Progenitor cell of endocrine pancreas (in vitro differentiated cells): Measurements from ENCODE around the gene ABCG5. TPM values are rescaled to one million over a fixed set of nuclear protein-coding genes. Genes with fewer than 3 reads are reported as not detected.

Experiments
- DNase-seq: peaks from one replicate; pipeline ENCODE4 v3.0.0; 2021; ENCODE audit warnings: low spot score; ENCODE audit not compliant: unreplicated experiment
- H3K27ac Mint-ChIP-seq: 2 replicates; pipeline ENCODE4 v1.8.0; 2021; ENCODE audit warnings: mild to moderate bottlenecking, moderate library complexity, mixed read lengths
- H3K27me3 Mint-ChIP-seq: 2 replicates; pipeline ENCODE4 v1.8.0; 2021; ENCODE audit warnings: mixed read lengths
- H3K36me3 Mint-ChIP-seq: 2 replicates; pipeline ENCODE4 v1.8.0; 2022; ENCODE audit warnings: mixed read lengths; ENCODE audit not compliant: insufficient read depth
- H3K4me1 Mint-ChIP-seq: 2 replicates; pipeline ENCODE4 v1.8.0; 2021; ENCODE audit warnings: low read depth, mixed read lengths
- H3K4me3 Mint-ChIP-seq: 2 replicates; pipeline ENCODE4 v1.8.0; 2021; ENCODE audit warnings: low read depth, mild to moderate bottlenecking, moderate library complexity, mixed read lengths
- H3K9me3 Mint-ChIP-seq: 2 replicates; pipeline ENCODE4 v1.8.0; 2021; ENCODE audit warnings: low read depth, mixed read lengths
- total RNA-seq: library from RNA; stranded (reverse); gene quantifications from 2 replicates; pipeline ENCODE4 v1.2.1, GENCODE V29; 2021
- TF ChIP-seq, protein P1 (sequence below): fragments of 200-600 bp; sonication (generic); IDR thresholded peaks from one replicate; pipeline ENCODE4 v1.5.0; 2021; ENCODE audit warnings: antibody characterized with exemption, mild to moderate bottlenecking; ENCODE audit not compliant: unreplicated experiment

Gene ABCG5
- total RNA-seq, 1 donor from 2014 or later: not detected

- Mint-ChIP-seq H3K4me1 (no peaks in the 10 kb centered on the region), H3K27ac (no peak overlapping the region), H3K27me3 (peaks cover 51% of the 10 kb centered on the region), H3K4me3 (no peak overlapping the region), H3K9me3 (no peaks in the 10 kb centered on the region), H3K36me3 (no peaks in the 10 kb centered on the region)
- DNase-seq: no peak
- TF ChIP-seq, protein P1, sequence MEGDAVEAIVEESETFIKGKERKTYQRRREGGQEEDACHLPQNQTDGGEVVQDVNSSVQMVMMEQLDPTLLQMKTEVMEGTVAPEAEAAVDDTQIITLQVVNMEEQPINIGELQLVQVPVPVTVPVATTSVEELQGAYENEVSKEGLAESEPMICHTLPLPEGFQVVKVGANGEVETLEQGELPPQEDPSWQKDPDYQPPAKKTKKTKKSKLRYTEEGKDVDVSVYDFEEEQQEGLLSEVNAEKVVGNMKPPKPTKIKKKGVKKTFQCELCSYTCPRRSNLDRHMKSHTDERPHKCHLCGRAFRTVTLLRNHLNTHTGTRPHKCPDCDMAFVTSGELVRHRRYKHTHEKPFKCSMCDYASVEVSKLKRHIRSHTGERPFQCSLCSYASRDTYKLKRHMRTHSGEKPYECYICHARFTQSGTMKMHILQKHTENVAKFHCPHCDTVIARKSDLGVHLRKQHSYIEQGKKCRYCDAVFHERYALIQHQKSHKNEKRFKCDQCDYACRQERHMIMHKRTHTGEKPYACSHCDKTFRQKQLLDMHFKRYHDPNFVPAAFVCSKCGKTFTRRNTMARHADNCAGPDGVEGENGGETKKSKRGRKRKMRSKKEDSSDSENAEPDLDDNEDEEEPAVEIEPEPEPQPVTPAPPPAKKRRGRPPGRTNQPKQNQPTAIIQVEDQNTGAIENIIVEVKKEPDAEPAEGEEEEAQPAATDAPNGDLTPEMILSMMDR: no peak
Measured at GRCh38 chr2:43872151-43872550, 33.5 kb upstream of the ABCG5 start.

GRCh38 chr2:43855292-43855691 is 16.7 kb upstream of the ABCG5 start:
- DNase-seq: no peak
- peaks cover 51% of the 10 kb centered on the region for H3K27me3 Mint-ChIP-seq
- TF ChIP-seq, protein P1: no peak
- peaks cover 6% of the 10 kb centered on the region for H3K4me1 Mint-ChIP-seq
- H3K4me3 Mint-ChIP-seq: no peak overlapping the region
- H3K27ac Mint-ChIP-seq: no peak overlapping the region
- H3K9me3 Mint-ChIP-seq: no peaks in the 10 kb centered on the region
- H3K36me3 Mint-ChIP-seq: no peaks in the 10 kb centered on the region

GRCh38 chr2:43854671-43855070 is 16.0 kb upstream of the ABCG5 start:
- Mint-ChIP-seq H3K36me3 (no peaks in the 10 kb centered on the region), H3K4me3 (no peak overlapping the region), H3K4me1 (peaks cover 6% of the 10 kb centered on the region), H3K9me3 (no peaks in the 10 kb centered on the region), H3K27me3 (peaks cover 47% of the 10 kb centered on the region), H3K27ac (no peak overlapping the region)
- no peak for DNase-seq
- TF ChIP-seq, protein P1: no peak

DNA sequence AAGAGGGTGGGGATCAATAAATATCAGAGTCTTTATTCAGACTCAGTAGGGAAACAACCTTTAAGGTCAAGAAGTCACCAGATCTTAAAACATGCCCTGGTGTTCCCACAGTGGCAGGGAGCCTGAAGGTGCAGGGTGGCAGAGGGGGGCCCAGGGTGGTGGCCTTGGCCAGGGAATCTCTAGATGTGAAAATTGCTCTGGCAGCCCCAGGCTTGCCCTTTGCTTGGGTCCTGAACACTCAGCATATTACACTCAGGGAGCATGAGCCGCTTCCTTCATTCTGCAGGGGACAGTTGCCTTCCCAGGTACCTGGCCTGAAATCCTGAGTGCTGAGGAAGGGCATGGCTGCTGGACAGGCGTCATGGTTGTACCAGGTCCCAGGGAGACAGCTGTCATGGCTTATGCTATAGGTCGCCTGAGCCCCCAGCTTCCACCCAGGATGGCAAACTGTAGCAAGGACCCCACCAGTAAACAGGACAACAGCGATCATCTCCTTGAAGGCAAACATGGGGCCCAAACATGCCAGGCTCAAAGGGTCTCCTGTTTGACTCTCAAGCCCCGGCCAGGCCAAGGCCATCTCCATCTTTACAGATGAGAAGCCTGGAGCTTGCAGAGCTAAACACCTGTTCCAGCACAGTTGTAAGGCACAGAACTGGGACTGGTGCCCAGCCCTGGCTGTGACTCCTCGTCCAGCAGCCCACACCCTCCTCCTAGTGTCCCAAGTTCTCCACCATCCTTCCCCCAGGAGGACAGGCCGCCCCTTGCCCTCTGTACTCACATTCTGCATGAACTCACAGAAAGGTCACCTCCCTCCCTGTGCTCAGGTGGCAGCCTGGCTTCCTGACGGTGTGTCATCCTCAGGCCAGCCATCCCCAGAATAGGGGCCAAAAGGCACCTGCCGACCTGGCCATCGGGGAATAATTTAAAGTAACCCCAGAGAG is 14.8 kb upstream of the ABCG5 start:
- H3K27ac Mint-ChIP-seq: no peak overlapping the region
- no peak for DNase-seq

GRCh38 chr2:43852196-43852730 is 13.6 kb upstream of the ABCG5 start:
- TF ChIP-seq, protein P1: no peak
- no peaks in the 10 kb centered on the region for H3K36me3 Mint-ChIP-seq
- no peaks in the 10 kb centered on the region for H3K9me3 Mint-ChIP-seq
- H3K27me3 Mint-ChIP-seq: peaks cover 23% of the 10 kb centered on the region
- H3K4me1 Mint-ChIP-seq: peaks cover 8% of the 10 kb centered on the region
- no peak overlapping the region for H3K4me3 Mint-ChIP-seq
- no peak for DNase-seq
- no peak overlapping the region for H3K27ac Mint-ChIP-seq

More for the DNA sequence above, 14.8 kb upstream of the ABCG5 start:
- no peaks in the 10 kb centered on the region for H3K36me3 Mint-ChIP-seq
- TF ChIP-seq, protein P1: no peak
- no peaks in the 10 kb centered on the region for H3K9me3 Mint-ChIP-seq
- no peak overlapping the region for H3K4me3 Mint-ChIP-seq
- peaks cover 8% of the 10 kb centered on the region for H3K4me1 Mint-ChIP-seq
- peaks cover 35% of the 10 kb centered on the region for H3K27me3 Mint-ChIP-seq
